OCI-LY7 (cell line): ENCODE results near the gene MAN2B1. TPM values are rescaled to one million over a fixed set of nuclear protein-coding genes. Genes with fewer than 3 reads are reported as not detected.

Experiments used
- BruUV-seq: library from RNA; stranded (reverse); fragments of 400-500 nt; replicated peaks from 2 replicates; lab custom pipeline; 2021; lab: Mats Ljungman, UMichigan
- CTCF ChIA-PET: fragments of 300-600 bp; sonication (Branson Sonifier 250); formaldehyde crosslinking; loops from one replicate; lab custom pipeline; 2022; ENCODE audit warnings: antibody characterized with exemption; ENCODE audit not compliant: unreplicated experiment; lab: Charles Lee
- POLR2A ChIA-PET: fragments of 300-600 bp; sonication (Branson Sonifier 250); formaldehyde crosslinking; loops from one replicate; lab custom pipeline; 2022; ENCODE audit warnings: antibody characterized with exemption; lab: Charles Lee
- DNase-seq: peaks from one replicate; pipeline ENCODE4 v3.0.0-alpha.2; 2015; ENCODE audit warnings: low spot score
- H2AFZ ChIP-seq: fragments of 200-600 bp; sonication (generic), shearing (Covaris generic); 2 replicates; pipeline ENCODE4 v1.6.1; 2014; ENCODE audit warnings: mild to moderate bottlenecking, antibody characterized with exemption, low read length, moderate library complexity
- H3K27ac ChIP-seq: fragments of 200-600 bp; sonication (generic); 2 replicates; pipeline ENCODE4 v1.5.1; 2014; ENCODE audit warnings: mixed run types, low read depth, mild to moderate bottlenecking, moderate library complexity, low read length, inconsistent platforms; ENCODE audit not compliant: poor library complexity, severe bottlenecking
- H3K36me3 ChIP-seq: fragments of 200-600 bp; sonication (generic); 2 replicates; pipeline ENCODE4 v1.6.1; 2014; ENCODE audit warnings: mild to moderate bottlenecking, antibody characterized with exemption, low read length, moderate library complexity, mixed read lengths; ENCODE audit not compliant: insufficient read depth
- H3K4me1 ChIP-seq: fragments of 200-600 bp; sonication (generic); 2 replicates; pipeline ENCODE4 v1.5.1; 2014; ENCODE audit warnings: mild to moderate bottlenecking, low read length; ENCODE audit not compliant: insufficient read depth, poor library complexity, severe bottlenecking
- H3K4me2 ChIP-seq: fragments of 200-600 bp; sonication (generic); 2 replicates; pipeline ENCODE4 v1.6.1; 2014; ENCODE audit warnings: mild to moderate bottlenecking, low read length
- H3K4me3 ChIP-seq: fragments of 200-600 bp; sonication (generic); 2 replicates; pipeline ENCODE4 v1.5.1; 2014; ENCODE audit warnings: mild to moderate bottlenecking, low read depth, low read length; ENCODE audit not compliant: poor library complexity, severe bottlenecking
- H3K79me2 ChIP-seq: fragments of 200-600 bp; sonication (generic); 2 replicates; pipeline ENCODE4 v1.6.1; 2016; ENCODE audit warnings: low read depth, mild to moderate bottlenecking, low read length, moderate library complexity, mixed read lengths; ENCODE audit not compliant: insufficient read depth
- H3K9me2 ChIP-seq: fragments of 200-600 bp; sonication (generic); 2 replicates; pipeline ENCODE4 v1.6.1; 2016; ENCODE audit warnings: mild to moderate bottlenecking, low read length, mixed read lengths; ENCODE audit not compliant: insufficient read depth
- H3K9me3 ChIP-seq: fragments of 200-600 bp; sonication (generic); 2 replicates; pipeline ENCODE4 v1.6.1; 2014; ENCODE audit warnings: mild to moderate bottlenecking, mixed run types, low read length, mixed read lengths
- H4K20me1 ChIP-seq: fragments of 200-600 bp; sonication (generic); 2 replicates; pipeline ENCODE4 v1.6.1; 2014; ENCODE audit warnings: mild to moderate bottlenecking, antibody characterized with exemption, low read length, moderate library complexity, mixed read lengths; ENCODE audit not compliant: insufficient read depth
- EZH2phosphoT487 ChIP-seq: fragments of 200-600 bp; sonication (generic); IDR thresholded peaks from 2 replicates; pipeline ENCODE4 v1.6.1; 2018; ENCODE audit warnings: low read depth, borderline replicate concordance, mild to moderate bottlenecking, mixed run types, antibody characterized with exemption, low read length, moderate library complexity, mixed read lengths
- intact Hi-C: fragments of 100-400 bp; cut with micrococcal nuclease; formaldehyde crosslinking; loops from one replicate; pipeline ENCODE4 v1.10.0; 2022; ENCODE audit not compliant: unreplicated experiment
- total RNA-seq, 2 experiments: library from RNA; depleted of rRNA in 1 of 2; stranded (reverse); fragments of >200 nt in 1 of 2; shearing (Covaris generic) in 1 of 2; gene quantifications; 2 replicates each; pipeline ENCODE4 v1.2.3, GENCODE V29; 2014 to 2022
- TF ChIP-seq, protein P1 (sequence below): fragments of 200-600 bp; sonication (generic); conservative IDR thresholded peaks from 2 replicates; pipeline ENCODE4 v1.5.1; 2014; ENCODE audit warnings: mild to moderate bottlenecking, antibody characterized with exemption, low read length, moderate library complexity, mixed read lengths

The MAN2B1 gene
- total RNA-seq, 2 experiments from 2014 or later: 29.1 to 88.7 TPM

DNA sequence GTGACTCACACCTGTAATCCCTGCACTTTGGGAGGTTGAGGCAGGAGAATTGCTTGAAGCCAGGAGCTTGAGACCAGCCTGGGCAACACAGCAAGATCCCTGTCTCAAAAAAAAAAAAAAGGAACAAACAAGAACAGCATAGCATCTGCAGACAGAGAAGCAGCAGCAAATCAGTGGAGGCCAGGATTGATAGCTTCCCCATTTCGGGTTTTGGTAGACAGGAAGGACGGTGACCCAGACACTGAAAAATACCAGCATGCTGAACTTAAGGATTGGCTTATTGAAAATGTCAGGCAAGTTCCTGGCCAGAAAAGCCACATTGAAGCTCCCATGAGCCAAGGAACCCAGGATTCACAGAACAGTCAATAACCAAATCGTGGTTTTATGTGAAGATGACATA lies 58.9 kb downstream of the MAN2B1 start:
- ChIA-PET CTCF (interaction anchor here (0.6 kb wide), 1 partner anchor 33 kb away, joined by 3 read pairs; no protein-coding TSS in a partner anchor), POLR2A (no interaction called here)
- BruUV-seq: no TSS peak
- peaks cover 11% of the 10 kb centered on the region; the same call in 1 of the 2 replicates for H3K79me2 ChIP-seq
- DNase-seq: no peak
- H3K9me3 ChIP-seq: no peaks in the 10 kb centered on the region
- H3K9me2 ChIP-seq: no peaks in the 10 kb centered on the region
- no peak overlapping the region for H2AFZ ChIP-seq
- no peak overlapping the region for H3K27ac ChIP-seq
- peaks cover 15% of the 10 kb centered on the region for H3K36me3 ChIP-seq
- no peak overlapping the region for H3K4me2 ChIP-seq
- H3K4me1 ChIP-seq: peaks cover 24% of the 10 kb centered on the region
- no peak for TF ChIP-seq EZH2phosphoT487
- TF ChIP-seq, protein P1, sequence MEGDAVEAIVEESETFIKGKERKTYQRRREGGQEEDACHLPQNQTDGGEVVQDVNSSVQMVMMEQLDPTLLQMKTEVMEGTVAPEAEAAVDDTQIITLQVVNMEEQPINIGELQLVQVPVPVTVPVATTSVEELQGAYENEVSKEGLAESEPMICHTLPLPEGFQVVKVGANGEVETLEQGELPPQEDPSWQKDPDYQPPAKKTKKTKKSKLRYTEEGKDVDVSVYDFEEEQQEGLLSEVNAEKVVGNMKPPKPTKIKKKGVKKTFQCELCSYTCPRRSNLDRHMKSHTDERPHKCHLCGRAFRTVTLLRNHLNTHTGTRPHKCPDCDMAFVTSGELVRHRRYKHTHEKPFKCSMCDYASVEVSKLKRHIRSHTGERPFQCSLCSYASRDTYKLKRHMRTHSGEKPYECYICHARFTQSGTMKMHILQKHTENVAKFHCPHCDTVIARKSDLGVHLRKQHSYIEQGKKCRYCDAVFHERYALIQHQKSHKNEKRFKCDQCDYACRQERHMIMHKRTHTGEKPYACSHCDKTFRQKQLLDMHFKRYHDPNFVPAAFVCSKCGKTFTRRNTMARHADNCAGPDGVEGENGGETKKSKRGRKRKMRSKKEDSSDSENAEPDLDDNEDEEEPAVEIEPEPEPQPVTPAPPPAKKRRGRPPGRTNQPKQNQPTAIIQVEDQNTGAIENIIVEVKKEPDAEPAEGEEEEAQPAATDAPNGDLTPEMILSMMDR: no peak
- intact Hi-C loops: no loop called here
- H3K4me3 ChIP-seq: no peak overlapping the region
- peaks cover 5% of the 10 kb centered on the region; the same call in 1 of the 2 replicates for H4K20me1 ChIP-seq

DNA sequence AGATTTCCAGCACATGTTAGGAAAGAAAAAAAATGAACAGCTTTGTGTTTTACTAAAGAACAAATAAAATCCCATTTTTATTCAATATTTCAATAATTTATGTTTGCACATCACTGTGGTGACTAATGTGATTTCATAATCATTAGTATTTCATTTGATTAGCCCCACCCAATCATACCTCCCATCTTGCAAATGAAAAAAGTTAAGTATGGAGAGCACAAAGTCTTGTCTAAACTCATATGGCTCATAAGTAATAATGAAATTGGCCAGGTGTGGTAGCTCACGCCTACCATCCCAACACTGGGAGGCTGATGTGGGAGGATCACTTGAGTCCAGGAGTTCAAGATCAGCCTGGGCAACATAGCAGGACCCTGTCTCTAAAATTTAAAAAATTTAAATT lies 59.7 kb downstream of the MAN2B1 start:
- Histone ChIP-seq H3K4me2 (no peak overlapping the region), H3K79me2 (peaks cover 8% of the 10 kb centered on the region; the same call in 1 of the 2 replicates), H3K4me3 (no peak overlapping the region), H3K9me3 (no peaks in the 10 kb centered on the region), H3K4me1 (peaks cover 16% of the 10 kb centered on the region), H4K20me1 (peaks cover 5% of the 10 kb centered on the region; the same call in 1 of the 2 replicates), H2AFZ (no peak overlapping the region), H3K9me2 (no peaks in the 10 kb centered on the region), H3K36me3 (peaks cover 21% of the 10 kb centered on the region), H3K27ac (no peak overlapping the region)
- POLR2A ChIA-PET: no interaction called here
- no peak for DNase-seq
- no TSS peak for BruUV-seq
- CTCF ChIA-PET: no interaction called here
- TF ChIP-seq, protein P1: no peak
- TF ChIP-seq EZH2phosphoT487: no peak
- intact Hi-C loops: no loop called here

DNA sequence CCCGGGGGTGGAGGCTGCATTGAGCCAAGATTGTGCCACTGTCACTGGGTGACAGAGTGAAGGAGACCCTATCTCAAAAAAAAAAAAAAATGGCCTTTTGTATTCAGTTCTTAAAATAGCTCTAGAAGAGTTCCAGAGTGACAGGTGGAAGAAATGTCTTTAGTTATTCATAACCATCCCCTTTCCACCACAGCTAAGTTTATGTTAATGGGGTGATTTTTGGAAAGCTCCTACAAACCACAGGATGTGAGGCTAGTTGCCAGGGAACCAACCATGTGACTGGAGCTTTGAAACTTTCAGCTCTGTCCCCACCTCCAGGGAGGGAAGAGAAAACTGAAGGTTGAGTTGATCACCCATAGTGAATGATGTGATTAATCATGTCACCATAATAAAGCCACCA lies 62.8 kb downstream of the MAN2B1 start:
- H3K27ac ChIP-seq: no peak overlapping the region
- no peaks in the 10 kb centered on the region for H4K20me1 ChIP-seq
- H3K4me3 ChIP-seq: no peak overlapping the region
- no peaks in the 10 kb centered on the region for H3K79me2 ChIP-seq
- no peak for TF ChIP-seq EZH2phosphoT487
- TF ChIP-seq, protein P1: no peak
- BruUV-seq: no TSS peak
- ChIA-PET CTCF (no interaction called here), POLR2A (interaction anchor here (0.7 to 0.8 kb wide), 2 partner anchors 10 to 41 kb away, joined by 3 read pairs; no protein-coding TSS in a partner anchor)
- no peak overlapping the region for H2AFZ ChIP-seq
- H3K36me3 ChIP-seq: peaks cover 21% of the 10 kb centered on the region
- H3K9me2 ChIP-seq: no peaks in the 10 kb centered on the region
- peak; percentile 12 for DNase-seq
- H3K9me3 ChIP-seq: no peaks in the 10 kb centered on the region
- H3K4me1 ChIP-seq: peaks cover 6% of the 10 kb centered on the region
- no peak overlapping the region for H3K4me2 ChIP-seq
- intact Hi-C loops: no loop called here
